ENCODE results near the gene TSNAXIP1.

Gene TSNAXIP1

GRCh38 chr16:67853670-67854069 is 47.0 kb downstream of the TSNAXIP1 start:
- no peak for DNase-seq (ENCODE audit: insufficient read length, low spot score)
- no peak for TF ChIP-seq CTCF (IDR thresholded peaks at IDR 0.05; ENCODE audit: insufficient read depth, missing control alignments)
- no peak for FAIRE-seq

GRCh38 chr16:67855789-67856188 is 49.1 kb downstream of the TSNAXIP1 start:
- no peak for TF ChIP-seq CTCF (IDR thresholded peaks at IDR 0.05; ENCODE audit: insufficient read depth, missing control alignments)
- DNase-seq (ENCODE audit: insufficient read length, low spot score) (no peak), FAIRE-seq (no peak)

DNA sequence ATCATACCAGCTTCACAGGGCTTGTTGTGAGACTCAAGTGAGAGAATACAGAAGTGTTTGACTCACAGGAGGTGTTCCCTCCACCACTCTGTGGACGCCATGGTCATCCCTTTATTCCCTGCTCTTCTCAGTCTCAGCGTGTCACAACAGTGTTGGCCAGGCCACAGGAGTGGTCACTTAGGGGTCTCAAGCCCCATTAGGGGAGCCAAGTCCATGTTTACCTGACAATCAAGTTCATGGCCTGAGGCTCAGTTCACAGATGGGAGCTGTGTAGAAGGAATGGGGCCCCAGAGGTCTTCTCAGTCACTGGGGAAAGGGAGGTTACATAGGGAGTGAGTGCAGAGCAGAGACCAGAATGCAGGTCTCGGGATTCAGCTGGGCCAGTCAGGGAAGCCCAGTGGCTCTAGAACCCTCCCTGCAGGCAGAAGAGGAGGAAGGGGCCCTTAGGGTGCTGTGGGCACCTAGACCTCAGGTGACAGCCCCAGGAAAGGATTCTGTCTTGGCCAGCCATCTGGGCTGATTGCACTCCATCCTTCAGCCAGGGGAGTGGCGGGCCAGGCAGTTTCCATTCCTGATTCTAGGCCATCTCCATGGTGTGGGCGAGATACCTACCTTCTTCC is 50.3 kb downstream of the TSNAXIP1 start:
- TF ChIP-seq CTCF (IDR thresholded peaks at IDR 0.05; ENCODE audit: insufficient read depth, missing control alignments): no peak
- DNase-seq (ENCODE audit: insufficient read length, low spot score) (no peak), FAIRE-seq (no peak)

DNA sequence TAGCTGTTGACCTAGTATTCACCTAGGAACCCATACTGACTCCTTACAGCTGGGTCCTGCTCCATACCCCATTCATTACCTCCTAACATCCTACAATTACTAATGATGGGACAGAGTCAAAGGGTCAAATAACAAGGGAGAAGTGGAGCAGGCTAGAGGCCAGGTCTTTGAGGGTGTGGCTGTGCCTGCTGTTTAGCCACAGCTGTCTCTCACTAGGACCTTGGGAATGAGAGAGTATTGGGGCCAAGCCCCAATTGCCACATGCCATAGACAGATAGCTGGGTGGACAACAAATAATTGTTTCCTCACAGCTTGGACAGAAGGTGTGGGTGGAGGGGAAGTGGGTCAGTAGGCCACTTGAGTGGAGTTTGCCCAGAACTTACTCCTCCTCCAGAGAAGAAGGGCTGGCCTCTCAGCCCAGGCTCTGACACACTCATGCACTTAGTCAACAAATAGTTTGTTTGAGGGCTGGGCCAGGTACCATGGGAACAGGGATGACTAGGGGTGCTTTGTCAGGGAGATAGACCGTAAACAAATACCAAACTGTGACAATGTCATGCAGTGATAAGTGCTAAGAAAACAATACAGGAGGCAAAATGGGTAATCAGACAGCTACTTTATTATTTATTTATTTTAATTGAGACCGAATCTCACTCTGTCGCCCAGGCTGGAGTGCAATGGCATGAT is 51.0 kb downstream of the TSNAXIP1 start:
- DNase-seq (ENCODE audit: insufficient read length, low spot score) (no peak), FAIRE-seq (no peak)
- no peak for TF ChIP-seq CTCF (IDR thresholded peaks at IDR 0.05; ENCODE audit: insufficient read depth, missing control alignments)

GRCh38 chr16:67858500-67858899 is 51.8 kb downstream of the TSNAXIP1 start:
- DNase-seq (ENCODE audit: insufficient read length, low spot score): no peak
- no peak for TF ChIP-seq CTCF (IDR thresholded peaks at IDR 0.05; ENCODE audit: insufficient read depth, missing control alignments)
- FAIRE-seq: no peak

DNA sequence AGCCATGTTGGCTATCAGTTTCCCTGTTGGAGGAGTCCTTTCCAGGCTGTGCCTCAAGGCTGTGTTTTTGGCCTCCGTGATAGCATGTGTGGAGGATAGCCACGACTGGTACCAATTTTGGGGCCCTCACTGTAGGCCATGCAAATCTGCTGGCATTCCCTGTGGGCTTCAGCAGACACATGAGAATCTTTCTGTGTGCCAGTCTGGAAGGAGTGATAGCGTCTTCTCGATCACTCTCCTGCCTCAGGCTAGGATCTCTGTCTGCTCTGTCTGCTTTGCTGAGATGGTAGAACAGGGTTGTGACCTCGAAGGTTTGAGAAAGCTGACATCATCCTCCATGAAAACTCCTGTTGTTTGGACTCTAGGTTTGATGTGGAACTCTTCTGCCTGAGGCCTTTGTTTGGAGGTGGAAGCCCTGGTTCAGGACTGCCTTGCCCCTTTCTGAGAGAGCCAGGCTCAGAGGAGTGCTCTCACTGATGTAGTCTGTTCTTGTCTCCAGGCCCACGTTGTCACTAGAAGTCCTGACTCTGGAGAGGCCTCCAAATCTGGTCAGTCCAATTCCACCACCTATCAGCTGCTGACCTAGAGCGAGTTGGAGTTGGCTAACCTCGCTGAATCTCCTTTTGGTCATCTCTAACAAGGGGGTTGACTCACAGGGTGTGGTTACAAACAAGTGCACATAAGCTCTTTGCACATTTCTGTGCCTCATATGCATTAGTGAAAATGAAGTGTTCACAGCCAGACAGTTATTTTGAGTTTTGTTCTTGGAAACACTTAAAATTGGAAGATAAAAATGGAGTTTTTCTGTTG is 54.1 kb downstream of the TSNAXIP1 start:
- DNase-seq (ENCODE audit: insufficient read length, low spot score) (no peak), FAIRE-seq (no peak)

More for the DNA sequence above, 54.1 kb downstream of the TSNAXIP1 start:
- no peak for TF ChIP-seq CTCF (IDR thresholded peaks at IDR 0.05; ENCODE audit: insufficient read depth, missing control alignments)

All from D721Med (cell line).